Upper lobe of left lung (tissue), 4 donors: ENCODE data around the gene IL27RA.

ENCODE experiments used
- CTCF ChIP-seq, 6 experiments: fragments of 450-650 bp in 4 of 6; fragments of 200-600 bp in 2 of 6; sonication (generic) in 2 of 6; IDR thresholded peaks; one replicate each; pipeline ENCODE4 v1.5.1; 2016 to 2019; ENCODE audit warnings: antibody characterized with exemption in 6 of 6
- EP300 ChIP-seq, 4 donors: sonication (generic); formaldehyde crosslinking; IDR thresholded peaks; one replicate each; pipeline ENCODE4 v1.5.1; 2017; ENCODE audit warnings: antibody characterized with exemption in 4 of 4, control low read depth in 2 of 4

- TF ChIP-seq CTCF (IDR thresholded peaks at IDR 0.05), result peak in 2 of 6 experiments; percentile 18 to 24
- TF ChIP-seq EP300 (IDR thresholded peaks at IDR 0.05), result no peak
Observed at GRCh38 chr19:13986348-13986904, 45.1 kb upstream of the IL27RA start.
